OCI-LY1 (cell line): Measurements from ENCODE around the gene ERP29.

Source experiments
- EZH2 ChIP-seq: fragments of 200-600 bp; sonication (generic), shearing (Covaris generic); IDR thresholded peaks from 2 replicates; pipeline ENCODE4 v1.8.0; 2017; ENCODE audit warnings: borderline replicate concordance, mixed run types, mild to moderate bottlenecking, antibody characterized with exemption, low read length, moderate library complexity, mixed read lengths
- TF ChIP-seq, protein P1 (sequence below): fragments of 200-600 bp; sonication (generic), shearing (Covaris generic); IDR thresholded peaks from 2 replicates; pipeline ENCODE4 v1.5.1; 2017; ENCODE audit warnings: mild to moderate bottlenecking, antibody characterized with exemption, low read length, moderate library complexity, mixed read lengths

DNA sequence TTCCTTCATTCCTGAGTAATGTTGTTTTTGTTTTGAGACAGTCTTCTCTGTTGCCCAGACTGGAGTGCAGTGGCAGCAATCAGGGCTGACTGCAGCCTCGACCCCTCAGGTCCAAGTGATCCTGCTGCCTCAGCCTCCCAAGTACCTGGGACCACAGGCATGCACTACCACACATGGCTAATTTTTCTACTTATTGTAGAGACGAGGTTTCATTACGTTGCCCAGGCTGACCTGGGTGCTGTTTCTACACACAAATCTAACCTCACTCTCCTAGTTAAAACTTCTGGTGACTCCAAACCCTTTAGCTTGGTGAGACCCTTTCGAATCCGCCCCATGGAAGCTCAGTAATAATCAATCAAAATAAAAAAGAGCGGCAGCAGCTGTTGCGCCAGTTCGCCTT, 1.5 kb upstream of the ERP29 start:
- TF ChIP-seq, protein P1, sequence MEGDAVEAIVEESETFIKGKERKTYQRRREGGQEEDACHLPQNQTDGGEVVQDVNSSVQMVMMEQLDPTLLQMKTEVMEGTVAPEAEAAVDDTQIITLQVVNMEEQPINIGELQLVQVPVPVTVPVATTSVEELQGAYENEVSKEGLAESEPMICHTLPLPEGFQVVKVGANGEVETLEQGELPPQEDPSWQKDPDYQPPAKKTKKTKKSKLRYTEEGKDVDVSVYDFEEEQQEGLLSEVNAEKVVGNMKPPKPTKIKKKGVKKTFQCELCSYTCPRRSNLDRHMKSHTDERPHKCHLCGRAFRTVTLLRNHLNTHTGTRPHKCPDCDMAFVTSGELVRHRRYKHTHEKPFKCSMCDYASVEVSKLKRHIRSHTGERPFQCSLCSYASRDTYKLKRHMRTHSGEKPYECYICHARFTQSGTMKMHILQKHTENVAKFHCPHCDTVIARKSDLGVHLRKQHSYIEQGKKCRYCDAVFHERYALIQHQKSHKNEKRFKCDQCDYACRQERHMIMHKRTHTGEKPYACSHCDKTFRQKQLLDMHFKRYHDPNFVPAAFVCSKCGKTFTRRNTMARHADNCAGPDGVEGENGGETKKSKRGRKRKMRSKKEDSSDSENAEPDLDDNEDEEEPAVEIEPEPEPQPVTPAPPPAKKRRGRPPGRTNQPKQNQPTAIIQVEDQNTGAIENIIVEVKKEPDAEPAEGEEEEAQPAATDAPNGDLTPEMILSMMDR, result no peak
- TF ChIP-seq EZH2, result no peak
